ENCODE results near the gene EN1.

Gene EN1

GRCh38 chr2:118830118-118830517 lies 17.3 kb downstream of the EN1 start:
- TF ChIP-seq CTCF (IDR thresholded peaks at IDR 0.05; ENCODE audit: low read depth, low read length) = no peak
- no peak overlapping the region for H3K4me3 ChIP-seq (ENCODE audit: low read depth, low read length)

- no peak for TF ChIP-seq CTCF (IDR thresholded peaks at IDR 0.05; ENCODE audit: low read depth, low read length)
- H3K4me3 ChIP-seq (ENCODE audit: low read depth, low read length) = no peak overlapping the region
These were observed 21.4 kb downstream of the EN1 start for GRCh38 chr2:118826093-118826492.

- no peak overlapping the region for H3K4me3 ChIP-seq (ENCODE audit: low read depth, low read length)
- TF ChIP-seq CTCF (IDR thresholded peaks at IDR 0.05; ENCODE audit: low read depth, low read length) = no peak
These were observed 23.8 kb downstream of the EN1 start for GRCh38 chr2:118823633-118824032.

GRCh38 chr2:118822572-118822971 lies 24.9 kb downstream of the EN1 start:
- no peak overlapping the region for H3K4me3 ChIP-seq (ENCODE audit: low read depth, low read length)
- TF ChIP-seq CTCF (IDR thresholded peaks at IDR 0.05; ENCODE audit: low read depth, low read length) = no peak

- H3K4me3 ChIP-seq (ENCODE audit: low read depth, low read length) = no peak overlapping the region
- TF ChIP-seq CTCF (IDR thresholded peaks at IDR 0.05; ENCODE audit: low read depth, low read length) = no peak
These were observed 25.4 kb downstream of the EN1 start for GRCh38 chr2:118822015-118822414.

- no peak overlapping the region for H3K4me3 ChIP-seq (ENCODE audit: low read depth, low read length)
- TF ChIP-seq CTCF (IDR thresholded peaks at IDR 0.05; ENCODE audit: low read depth, low read length) = no peak
These were observed 30.0 kb downstream of the EN1 start for GRCh38 chr2:118817469-118817868.

GRCh38 chr2:118816669-118817068 lies 30.8 kb downstream of the EN1 start:
- TF ChIP-seq CTCF (IDR thresholded peaks at IDR 0.05; ENCODE audit: low read depth, low read length) = no peak
- H3K4me3 ChIP-seq (ENCODE audit: low read depth, low read length) = no peak overlapping the region

Data from WI38 (cell line).